Prostate gland (tissue), 2 donors: ENCODE results near the gene ASPN. TPM values are rescaled to one million over a fixed set of nuclear protein-coding genes. Genes with fewer than 3 reads are reported as not detected.

Experiments used
- DNase-seq: peaks from one replicate; pipeline ENCODE4 v3.0.0-alpha.2; 2019; ENCODE audit warnings: low spot score
- H3K27ac ChIP-seq, 2 donors: fragments of 200-600 bp; sonication (generic); 2 replicates each; pipeline ENCODE4 v1.5.1; 2017 to 2019
- H3K27me3 ChIP-seq: fragments of 200-600 bp; sonication (generic); replicated peaks from 2 replicates; pipeline ENCODE4 v1.5.1; 2019; ENCODE audit not compliant: insufficient read depth
- H3K36me3 ChIP-seq, 2 donors: fragments of 200-600 bp; sonication (generic); 1 replicate in 1 of 2; 2 replicates in 1 of 2; pipeline versions ENCODE4 v1.5.1 to v1.8.1; 2017 to 2019
- H3K4me1 ChIP-seq: fragments of 200-600 bp; sonication (generic); replicated peaks from 2 replicates; pipeline ENCODE4 v1.5.1; 2019
- H3K4me3 ChIP-seq, 2 donors: fragments of 200-600 bp; sonication (generic); 2 replicates each; pipeline ENCODE4 v1.5.1; 2017 to 2019
- H3K9me3 ChIP-seq: fragments of 200-600 bp; sonication (generic); 2 replicates; pipeline ENCODE4 v1.5.1; 2017
- CTCF ChIP-seq, 4 experiments: fragments of 200-600 bp in 2 of 4; fragments of 450-650 bp in 2 of 4; sonication (generic) in 2 of 4; IDR thresholded peaks; 1 replicate in 3 of 4; 2 replicates in 1 of 4; pipeline ENCODE4 v1.5.1; 2016 to 2019; ENCODE audit warnings: antibody characterized with exemption in 4 of 4, mild to moderate bottlenecking in 2 of 4, moderate library complexity in 2 of 4
- POLR2A ChIP-seq: fragments of 450-650 bp; IDR thresholded peaks from one replicate; pipeline ENCODE4 v1.6.1; 2016; ENCODE audit warnings: antibody characterized with exemption, mild to moderate bottlenecking
- POLR2AphosphoS5 ChIP-seq: sonication (generic); formaldehyde crosslinking; IDR thresholded peaks from one replicate; pipeline ENCODE4 v1.6.1; 2017; ENCODE audit warnings: antibody characterized with exemption
- WGBS: methylation state at CpG from one replicate; pipeline ENCODE4 v1.1.5; 2018; 5-methylcytosine and 5-hydroxymethylcytosine counted together
- intact Hi-C: fragments of 100-400 bp; cut with DNase I; formaldehyde crosslinking; loops from one replicate; pipeline ENCODE4 v1.14.2; 2022
- total RNA-seq, 2 donors: library from RNA; depleted of rRNA; stranded (reverse); fragments of >200 nt; gene quantifications; one replicate each; pipeline ENCODE4 v1.1.0, GENCODE V29; 2016

Gene ASPN
- 1 to 10 TPM in 1 of 2 donors, under 1 TPM in 1; 0.68 to 1.8 TPM for total RNA-seq

DNA sequence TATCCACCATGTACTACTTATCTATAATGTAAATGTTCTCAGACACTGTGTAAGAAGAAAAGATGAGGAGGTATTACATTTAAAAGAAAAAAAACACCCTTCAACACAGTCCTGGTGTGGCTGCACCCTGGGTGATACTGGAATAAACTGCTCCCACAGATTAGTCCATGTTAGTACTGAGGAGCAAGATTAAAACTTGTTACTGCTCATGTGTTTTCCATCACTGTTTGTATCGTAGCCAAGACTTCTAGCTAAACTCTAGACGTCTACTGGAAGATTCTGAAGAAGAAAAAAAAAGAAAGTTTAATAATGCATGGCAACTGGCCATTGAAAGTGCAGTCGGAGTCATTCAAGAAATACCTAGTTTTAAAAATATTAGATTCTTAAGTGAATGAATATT is at the start of gene ASPN:
TSS of gene ASPN (minus strand) at position 178 of the 400 bp plus-strand sequence.
- peaks cover 7% of the 10 kb centered on the region for H3K4me1 ChIP-seq
- DNase-seq: no peak
- H3K4me3 ChIP-seq: no peak within 1 kb of the TSS
- intact Hi-C loops: no loop called here
- peak within 1 kb of the TSS; percentile 2 to 48 for H3K27ac ChIP-seq
- 47% methylated on average over 3 of the region's 3 CpGs for WGBS
- no peaks in the 10 kb centered on the region for H3K27me3 ChIP-seq
- TF ChIP-seq POLR2AphosphoS5 (no peak), POLR2A (no peak), CTCF (IDR thresholded peaks at IDR 0.05) (no peak)
- H3K9me3 ChIP-seq: no peaks in the 10 kb centered on the region
- H3K36me3 ChIP-seq: no peaks in the 10 kb centered on the region

DNA sequence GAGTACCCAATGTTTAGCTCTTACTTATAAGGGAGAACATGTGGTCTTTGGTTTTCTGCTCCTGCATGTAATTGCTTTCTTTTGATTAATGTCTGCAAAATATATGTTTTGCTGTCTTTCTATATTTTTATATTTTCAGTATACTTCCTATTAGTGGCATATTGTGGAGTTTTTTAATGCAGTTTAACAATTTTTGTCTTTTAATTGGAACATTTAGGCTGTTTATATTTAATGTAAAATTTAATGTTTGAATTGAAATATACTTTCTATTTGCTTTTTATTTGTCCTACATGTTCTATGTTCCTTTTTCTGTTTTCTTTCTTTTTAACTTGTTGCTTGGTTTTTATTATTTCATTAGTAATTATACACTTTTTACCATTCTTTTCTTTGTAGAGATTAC is 48.6 kb upstream of the ASPN start:
- H3K27ac ChIP-seq: no peak overlapping the region
- no peak for TF ChIP-seq POLR2AphosphoS5
- TF ChIP-seq POLR2A: no peak
- no peak for TF ChIP-seq CTCF (IDR thresholded peaks at IDR 0.05)
- H3K4me1 ChIP-seq: no peaks in the 10 kb centered on the region
- no peaks in the 10 kb centered on the region for H3K9me3 ChIP-seq
- no peak for DNase-seq
- no peaks in the 10 kb centered on the region for H3K27me3 ChIP-seq
- intact Hi-C loops: no loop called here
- no peaks in the 10 kb centered on the region for H3K36me3 ChIP-seq
- H3K4me3 ChIP-seq: no peak overlapping the region

DNA sequence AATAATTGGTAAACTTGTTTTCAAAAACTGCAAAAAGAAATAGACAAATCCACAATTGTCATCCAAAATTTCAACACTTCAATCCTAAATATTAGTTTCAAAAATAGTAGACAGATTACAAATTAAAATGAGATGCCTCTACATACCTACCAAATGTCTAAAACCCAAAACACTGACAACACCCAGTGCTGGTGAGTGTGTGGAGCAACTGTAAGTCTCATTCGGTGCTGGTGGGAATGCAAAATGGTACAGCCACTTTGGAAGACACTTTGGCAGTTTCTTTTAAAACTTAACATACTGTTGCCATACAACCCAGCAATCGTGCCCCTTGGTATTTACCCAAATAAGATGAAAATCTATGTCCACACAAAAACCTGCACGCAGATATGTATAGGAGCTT is 46.8 kb upstream of the ASPN start:
- H3K27me3 ChIP-seq: no peaks in the 10 kb centered on the region
- no peak for TF ChIP-seq POLR2A
- TF ChIP-seq CTCF (IDR thresholded peaks at IDR 0.05): no peak
- no peak for TF ChIP-seq POLR2AphosphoS5
- H3K27ac ChIP-seq: no peak overlapping the region
- H3K9me3 ChIP-seq: no peaks in the 10 kb centered on the region
- H3K36me3 ChIP-seq: no peaks in the 10 kb centered on the region
- no peak overlapping the region for H3K4me3 ChIP-seq
- no peaks in the 10 kb centered on the region for H3K4me1 ChIP-seq
- intact Hi-C loops: no loop called here
- no peak for DNase-seq
- WGBS: 91% methylated on average over 3 of the region's 3 CpGs

GRCh38 chr9:92528522-92528849 is 46.2 kb upstream of the ASPN start:
- H3K36me3 ChIP-seq: no peaks in the 10 kb centered on the region
- no peaks in the 10 kb centered on the region for H3K27me3 ChIP-seq
- intact Hi-C loops: no loop called here
- 66% methylated on average over 1 of the region's 1 CpG for WGBS
- no peak for DNase-seq
- no peaks in the 10 kb centered on the region for H3K4me1 ChIP-seq
- no peak for TF ChIP-seq POLR2AphosphoS5
- no peak for TF ChIP-seq POLR2A
- TF ChIP-seq CTCF (IDR thresholded peaks at IDR 0.05): no peak
- no peak overlapping the region for H3K4me3 ChIP-seq
- no peaks in the 10 kb centered on the region for H3K9me3 ChIP-seq
- H3K27ac ChIP-seq: no peak overlapping the region

DNA sequence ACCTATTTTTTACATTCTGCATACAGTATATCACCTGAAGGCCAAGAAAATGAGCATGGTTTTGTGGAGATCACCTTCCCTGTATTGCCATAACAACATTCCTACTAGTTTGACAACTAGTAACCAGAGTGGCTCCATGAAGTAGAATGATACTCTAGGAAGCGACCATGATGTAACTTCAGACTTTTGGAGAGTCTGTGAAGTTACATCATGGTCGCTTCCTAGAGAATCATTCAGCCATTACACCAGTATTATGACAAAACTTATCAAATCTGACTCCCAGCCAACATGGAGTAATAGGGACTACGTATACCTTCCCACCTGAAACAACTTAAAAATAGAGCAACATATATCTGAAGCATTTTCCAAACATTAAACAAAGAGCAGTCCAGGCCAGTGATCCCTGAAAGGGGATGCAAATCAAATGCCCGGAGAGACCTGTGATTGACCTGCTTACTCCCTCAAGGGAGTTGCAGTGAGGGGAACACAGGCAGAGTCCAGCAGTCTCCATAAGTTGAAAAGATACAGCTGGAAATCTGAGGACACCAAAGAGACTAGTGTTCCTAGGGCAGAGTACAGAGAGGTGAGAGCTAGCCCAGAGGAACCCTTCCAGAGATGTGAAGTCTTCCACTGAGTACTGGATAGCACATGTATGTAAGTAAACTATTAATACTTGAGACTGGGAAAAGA is 45.7 kb upstream of the ASPN start:
- no peaks in the 10 kb centered on the region for H3K9me3 ChIP-seq
- H3K36me3 ChIP-seq: no peaks in the 10 kb centered on the region
- H3K4me1 ChIP-seq: no peaks in the 10 kb centered on the region
- no peak overlapping the region for H3K27ac ChIP-seq
- intact Hi-C loops: no loop called here
- TF ChIP-seq POLR2AphosphoS5 (no peak), CTCF (IDR thresholded peaks at IDR 0.05) (no peak), POLR2A (no peak)
- H3K27me3 ChIP-seq: no peaks in the 10 kb centered on the region
- no peak overlapping the region for H3K4me3 ChIP-seq
- no peak for DNase-seq
- WGBS: 92% methylated on average over 4 of the region's 4 CpGs
